Naive thymus-derived CD4-positive, alpha-beta T cell (primary cell): ENCODE measurements around the gene CLDN2. TPM values are rescaled to one million over a fixed set of nuclear protein-coding genes. Genes with fewer than 3 reads are reported as not detected.
A peak's percentile ranks its signal among the peaks of the same experiment; 100 is the strongest.

Experiments
- ATAC-seq: fragments of 150-1000 bp; cut with Tn5 transposase; 2 replicates; pipeline ENCODE4 v1.10.0; 2021; ENCODE audit warnings: mild to moderate bottlenecking, moderate library complexity
- CTCF ChIA-PET: fragments of 350-600 bp; sonication (Branson Sonifier 250); formaldehyde crosslinking; loops from one replicate; lab custom pipeline; 2021; ENCODE audit warnings: antibody characterized with exemption; lab: Charles Lee
- POLR2A ChIA-PET: fragments of 350-600 bp; sonication (Branson Sonifier 250); formaldehyde crosslinking; loops from one replicate; lab custom pipeline; 2021; ENCODE audit warnings: antibody characterized with exemption, inconsistent platforms; lab: Charles Lee
- DNase-seq, 9 donors: peaks; one replicate each; pipeline versions ENCODE4 v3.0.0 to v3.0.0-alpha.2; 2020 to 2022; ENCODE audit warnings: mixed read lengths in 1 of 9
- H3K27ac ChIP-seq: one replicate; pipeline ENCODE4 v1.7.0; 2013; ENCODE audit warnings: mild to moderate bottlenecking, low read depth, low read length, moderate library complexity
- H3K27me3 ChIP-seq, 2 donors: one replicate each; pipeline ENCODE4 v1.7.0; 2013; ENCODE audit warnings: low read length in 2 of 2, mild to moderate bottlenecking in 2 of 2, moderate library complexity in 2 of 2; ENCODE audit not compliant: control insufficient read depth in 2 of 2, insufficient read depth in 2 of 2
- H3K36me3 ChIP-seq, 3 experiments: 1 replicate in 2 of 3; 2 replicates in 1 of 3; pipeline ENCODE4 v1.7.0; 2013; ENCODE audit warnings: low read length in 3 of 3, mild to moderate bottlenecking in 3 of 3, moderate library complexity in 1 of 3; ENCODE audit not compliant: insufficient read depth in 3 of 3, control insufficient read depth in 2 of 3
- H3K4me1 ChIP-seq, 2 donors: one replicate each; pipeline ENCODE4 v1.7.0; 2013; ENCODE audit warnings: low read length in 2 of 2, mild to moderate bottlenecking in 2 of 2, moderate library complexity in 1 of 2; ENCODE audit not compliant: control insufficient read depth in 2 of 2, insufficient read depth in 2 of 2
- H3K4me3 ChIP-seq: 2 replicates; pipeline ENCODE4 v1.7.0; 2013; ENCODE audit warnings: mild to moderate bottlenecking, low read length
- H3K9me3 ChIP-seq, 3 experiments: 1 replicate in 2 of 3; 2 replicates in 1 of 3; pipeline ENCODE4 v1.7.0; 2013; ENCODE audit warnings: low read length in 3 of 3; ENCODE audit not compliant: control insufficient read depth in 2 of 3
- H3K27ac Mint-ChIP-seq, 9 donors: one replicate each; pipeline ENCODE4 v1.8.0; 2020 to 2022; ENCODE audit warnings: mixed read lengths in 9 of 9, mild to moderate bottlenecking in 8 of 9, moderate library complexity in 5 of 9, inconsistent platforms in 2 of 9
- H3K27me3 Mint-ChIP-seq, 5 donors: one replicate each; pipeline ENCODE4 v1.8.0; 2021 to 2022; ENCODE audit warnings: mixed read lengths in 5 of 5, mild to moderate bottlenecking in 1 of 5
- H3K36me3 Mint-ChIP-seq, 5 donors: one replicate each; pipeline ENCODE4 v1.8.0; 2020 to 2022; ENCODE audit warnings: mixed read lengths in 5 of 5, mild to moderate bottlenecking in 3 of 5, inconsistent platforms in 1 of 5
- H3K4me1 Mint-ChIP-seq, 7 donors: one replicate each; pipeline ENCODE4 v1.8.0; 2020 to 2022; ENCODE audit warnings: mixed read lengths in 7 of 7, mild to moderate bottlenecking in 3 of 7, inconsistent platforms in 1 of 7
- H3K4me3 Mint-ChIP-seq, 10 donors: one replicate each; pipeline ENCODE4 v1.8.0; 2020 to 2022; ENCODE audit warnings: mild to moderate bottlenecking in 10 of 10, mixed read lengths in 10 of 10, moderate library complexity in 6 of 10, inconsistent platforms in 2 of 10
- H3K9me3 Mint-ChIP-seq, 11 donors: one replicate each; pipeline ENCODE4 v1.8.0; 2020 to 2022; ENCODE audit warnings: mixed read lengths in 11 of 11, mild to moderate bottlenecking in 4 of 11, inconsistent platforms in 1 of 11, moderate library complexity in 1 of 11
- intact Hi-C, 2 donors: fragments of 100-400 bp; cut with micrococcal nuclease; formaldehyde crosslinking; loops; one replicate each; pipeline ENCODE4 v1.15.1; 2023
- polyA plus RNA-seq, 2 donors: library from polyadenylated mRNA; unstranded; fragments of 300-500 nt; fragmentation: Illumina TruSeq; gene quantifications; one replicate each; pipeline ENCODE4 v1.2.3, GENCODE V29; 2021
- total RNA-seq, 6 experiments: library from RNA in 5 of 6; stranded (reverse) in 5 of 6; gene quantifications; 1 replicate in 5 of 6; 2 replicates in 1 of 6; pipeline ENCODE4 v1.2.3 and lab custom pipeline; 2021 to 2026

CLDN2 gene
- total and polyA plus RNA-seq, 7 experiments from 2014 or later, result not detected

DNA sequence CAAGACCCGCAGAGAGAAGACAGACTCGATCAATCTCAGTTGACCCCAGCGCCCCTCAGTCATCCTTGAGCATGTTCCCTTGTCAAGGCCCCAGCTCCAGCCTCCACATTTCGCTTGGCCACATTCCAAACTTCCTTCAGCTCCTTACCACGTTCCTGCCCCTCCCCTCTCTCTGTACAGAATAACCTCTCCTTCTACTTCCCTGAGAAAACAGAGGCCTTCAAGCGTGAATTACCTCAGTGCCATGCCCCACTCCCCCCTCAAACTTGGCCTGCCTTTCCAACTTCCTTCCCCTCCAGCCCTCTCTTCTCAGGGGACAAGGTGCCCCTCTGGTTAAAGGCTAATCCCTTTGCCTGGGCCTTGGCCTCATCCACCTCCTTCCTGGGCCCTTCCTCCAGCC lies 13.8 kb upstream of the CLDN2 start:
- H3K4me1 Mint-ChIP-seq, result peaks cover 0 to 2% (median 0%) of the 10 kb centered on the region in 7 donors

DNA sequence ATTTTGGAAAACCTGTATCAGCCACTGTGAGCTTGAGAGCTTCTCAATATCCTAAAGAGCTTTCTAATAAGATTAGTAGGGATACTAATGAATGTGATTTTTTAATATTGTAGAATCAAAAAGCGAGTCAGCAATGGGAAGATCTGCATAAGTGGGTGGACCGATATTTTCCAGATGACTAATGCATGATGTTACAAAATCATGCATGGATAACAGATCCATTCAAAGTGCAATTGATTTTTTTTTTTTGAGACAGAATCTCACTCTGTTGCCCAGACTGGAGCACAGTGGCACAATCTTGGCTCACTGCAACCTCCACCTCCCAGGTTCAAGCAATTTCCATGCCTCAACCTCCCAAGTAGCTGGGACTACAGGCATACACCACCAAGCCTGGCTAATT lies 7.3 kb upstream of the CLDN2 start:
- no peaks in the 10 kb centered on the region for H3K27me3 ChIP-seq
- peaks cover 6 to 9% of the 10 kb centered on the region in 2 donors for H3K4me1 ChIP-seq
- Mint-ChIP-seq H3K4me3 (no peak overlapping the region), H3K9me3 (no peaks in the 10 kb centered on the region), H3K27me3 (peaks cover 0 to 15% (median 0%) of the 10 kb centered on the region in 5 donors), H3K27ac (no peak overlapping the region), H3K36me3 (no peaks in the 10 kb centered on the region), H3K4me1 (peaks cover 0 to 17% (median 12%) of the 10 kb centered on the region in 7 donors)
- ATAC-seq (no peak), DNase-seq (no peak)
- intact Hi-C loops, result no loop called here
- ChIA-PET CTCF (no interaction called here), POLR2A (no interaction called here)
- H3K9me3 ChIP-seq, result no peaks in the 10 kb centered on the region
- no peak overlapping the region for H3K4me3 ChIP-seq
- no peak overlapping the region for H3K27ac ChIP-seq
- H3K36me3 ChIP-seq, result no peaks in the 10 kb centered on the region

More for the DNA sequence above, 13.8 kb upstream of the CLDN2 start:
- intact Hi-C loops, result no loop called here
- no peak for DNase-seq
- H3K36me3 ChIP-seq, result no peaks in the 10 kb centered on the region
- H3K4me3 ChIP-seq, result no peak overlapping the region
- Mint-ChIP-seq H3K27me3 (peaks cover 0 to 4% (median 0%) of the 10 kb centered on the region in 5 donors), H3K36me3 (no peaks in the 10 kb centered on the region), H3K4me3 (no peak overlapping the region), H3K27ac (no peak overlapping the region), H3K9me3 (no peaks in the 10 kb centered on the region)
- H3K27ac ChIP-seq, result no peak overlapping the region
- no peaks in the 10 kb centered on the region for H3K4me1 ChIP-seq
- ATAC-seq, result no peak
- POLR2A ChIA-PET, result no interaction called here
- CTCF ChIA-PET, result interaction anchor here (0.8 kb wide), 1 partner anchor 8 kb away, joined by 4 read pairs; no protein-coding TSS in a partner anchor
- no peaks in the 10 kb centered on the region for H3K9me3 ChIP-seq
- no peaks in the 10 kb centered on the region for H3K27me3 ChIP-seq

DNA sequence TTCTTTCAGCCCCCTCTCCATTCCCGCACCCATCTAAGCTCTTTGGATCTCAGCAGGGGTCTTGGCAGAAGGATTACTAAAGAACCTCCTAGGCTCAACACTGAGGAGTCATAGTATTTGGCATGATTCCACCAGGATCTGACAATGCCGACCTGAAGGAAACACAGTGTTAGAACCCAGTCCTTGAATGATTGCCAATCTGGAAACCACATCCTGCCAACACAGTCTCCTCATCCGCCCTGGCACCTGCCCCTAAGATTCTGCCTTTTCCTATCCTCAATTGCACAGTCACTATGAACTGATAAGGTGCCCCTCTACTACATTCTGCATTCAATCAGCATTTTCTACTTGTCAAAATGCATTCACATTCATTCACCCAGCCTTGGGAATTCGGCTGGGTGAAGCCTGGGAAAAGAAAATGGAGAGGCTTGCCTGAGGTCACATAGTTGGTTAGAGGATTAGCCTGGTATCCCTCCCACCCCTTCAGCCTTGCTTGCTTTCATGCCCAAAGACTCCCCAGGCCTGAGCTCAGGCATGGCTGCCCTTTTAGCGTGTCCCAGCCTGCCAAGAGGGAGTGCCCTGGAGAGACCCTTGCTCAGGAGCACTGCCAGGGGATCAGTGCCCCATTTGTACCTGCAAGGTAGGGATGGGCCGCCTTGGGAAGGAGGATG lies 2.2 kb upstream of the CLDN2 start:
- no peaks in the 10 kb centered on the region for H3K27me3 ChIP-seq
- Mint-ChIP-seq H3K27me3 (peaks cover 0 to 15% (median 0%) of the 10 kb centered on the region in 5 donors), H3K4me1 (peaks cover 0 to 27% (median 19%) of the 10 kb centered on the region in 7 donors), H3K27ac (peak overlapping the region in 5 of 9 donors; percentile 13 to 69 (median 19)), H3K4me3 (peak overlapping the region in 9 of 10 donors; percentile 3 to 73 (median 56)), H3K36me3 (no peaks in the 10 kb centered on the region), H3K9me3 (no peaks in the 10 kb centered on the region)
- ChIA-PET POLR2A (no interaction called here), CTCF (interaction anchor here (2.0 kb wide), 1 partner anchor 19 kb away, joined by 5 read pairs; no protein-coding TSS in a partner anchor)
- no peak overlapping the region for H3K4me3 ChIP-seq
- ATAC-seq, result peak; percentile 38
- H3K9me3 ChIP-seq, result no peaks in the 10 kb centered on the region
- no peaks in the 10 kb centered on the region for H3K36me3 ChIP-seq
- intact Hi-C loops, result no loop called here
- DNase-seq, result peak in 7 of 9 donors; percentile 10 to 57 (median 42)
- H3K4me1 ChIP-seq, result peaks cover 11 to 13% of the 10 kb centered on the region in 2 donors
- H3K27ac ChIP-seq, result no peak overlapping the region

DNA sequence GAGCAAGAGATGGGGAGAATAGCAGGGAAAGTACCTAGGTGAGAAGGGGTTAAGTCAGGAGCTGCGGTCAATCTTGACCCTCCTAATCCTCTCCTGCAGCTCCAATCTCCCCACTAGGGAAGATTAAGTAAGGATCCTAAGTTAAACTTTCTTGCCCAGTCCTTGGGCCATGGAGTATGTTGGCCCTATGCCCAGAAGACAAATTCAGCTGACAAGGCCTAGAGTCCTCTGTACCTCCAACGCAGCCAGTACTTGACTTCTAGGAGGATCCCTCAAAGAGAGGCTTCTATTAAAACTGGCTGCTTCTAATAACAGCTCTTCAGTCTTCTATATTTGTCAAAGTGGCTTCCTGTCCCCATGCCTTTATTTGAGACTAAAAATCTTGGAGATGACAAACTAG lies 1.4 kb downstream of the CLDN2 start:
- intact Hi-C loops, result no loop called here
- POLR2A ChIA-PET, result no interaction called here
- no peaks in the 10 kb centered on the region for H3K27me3 ChIP-seq
- Mint-ChIP-seq H3K36me3 (no peaks in the 10 kb centered on the region), H3K4me1 (peaks cover 0 to 22% (median 19%) of the 10 kb centered on the region in 7 donors), H3K4me3 (no peak overlapping the region), H3K27ac (no peak overlapping the region), H3K27me3 (peaks cover 0 to 7% (median 0%) of the 10 kb centered on the region in 5 donors), H3K9me3 (no peaks in the 10 kb centered on the region)
- H3K9me3 ChIP-seq, result no peaks in the 10 kb centered on the region
- no peak overlapping the region for H3K4me3 ChIP-seq
- no peaks in the 10 kb centered on the region for H3K36me3 ChIP-seq
- peaks cover 11 to 13% of the 10 kb centered on the region in 2 donors for H3K4me1 ChIP-seq
- DNase-seq (no peak), ATAC-seq (no peak)
- no peak overlapping the region for H3K27ac ChIP-seq
- CTCF ChIA-PET, result no interaction called here

DNA sequence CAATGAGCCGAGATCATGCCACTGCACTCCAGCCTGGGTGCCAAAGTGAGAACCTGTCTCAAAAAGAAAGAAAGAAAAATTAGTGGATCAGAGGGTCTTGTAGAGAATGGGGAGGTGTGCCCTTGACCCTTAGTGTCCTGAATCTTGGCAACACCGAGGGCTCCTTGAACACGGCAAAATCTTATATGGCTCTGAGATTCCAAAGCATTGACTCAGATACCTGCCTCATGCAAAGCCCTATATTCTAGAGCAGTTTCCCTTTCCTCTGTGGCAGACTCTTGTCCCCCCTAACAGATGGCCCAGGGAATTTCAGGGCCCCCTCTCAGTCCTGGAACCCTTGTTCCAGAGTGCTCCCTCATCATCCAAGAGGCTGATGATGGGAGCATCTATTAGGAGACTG lies 6.8 kb downstream of the CLDN2 start:
- ChIA-PET POLR2A (no interaction called here), CTCF (no interaction called here)
- Histone ChIP-seq H3K36me3 (no peaks in the 10 kb centered on the region), H3K27ac (no peak overlapping the region), H3K4me3 (no peak overlapping the region), H3K27me3 (no peaks in the 10 kb centered on the region), H3K4me1 (no peaks in the 10 kb centered on the region), H3K9me3 (no peaks in the 10 kb centered on the region)
- intact Hi-C loops, result no loop called here
- Mint-ChIP-seq H3K36me3 (no peaks in the 10 kb centered on the region), H3K27me3 (no peaks in the 10 kb centered on the region), H3K4me1 (no peaks in the 10 kb centered on the region), H3K9me3 (no peaks in the 10 kb centered on the region), H3K4me3 (no peak overlapping the region), H3K27ac (no peak overlapping the region)
- DNase-seq (no peak), ATAC-seq (no peak)

DNA sequence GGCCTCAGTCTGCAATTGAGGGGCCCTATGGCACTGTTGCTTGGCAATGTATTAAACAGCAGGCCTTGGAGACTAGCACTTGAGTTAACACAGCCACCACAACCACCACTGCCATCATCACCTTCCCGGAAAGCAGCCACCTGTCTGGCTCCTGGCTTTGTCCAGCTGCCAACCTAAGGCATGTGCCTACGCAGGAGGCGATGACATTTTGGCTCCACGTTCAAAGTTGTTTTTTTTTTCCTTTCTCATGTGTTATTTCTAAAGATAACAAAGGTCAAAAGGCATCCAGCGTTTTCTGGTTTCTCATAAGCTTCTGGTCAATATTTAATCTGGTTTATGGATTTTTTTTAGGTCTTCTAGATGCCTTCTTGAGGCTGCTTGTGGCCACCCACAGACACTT lies 7.5 kb downstream of the CLDN2 start:
- ChIA-PET POLR2A (no interaction called here), CTCF (no interaction called here)
- Mint-ChIP-seq H3K27me3 (no peaks in the 10 kb centered on the region), H3K9me3 (no peaks in the 10 kb centered on the region), H3K4me1 (peaks cover 0 to 2% (median 0%) of the 10 kb centered on the region in 7 donors), H3K27ac (no peak overlapping the region), H3K36me3 (no peaks in the 10 kb centered on the region), H3K4me3 (no peak overlapping the region)
- ATAC-seq (no peak), DNase-seq (no peak)
- H3K27me3 ChIP-seq, result no peaks in the 10 kb centered on the region
- intact Hi-C loops, result no loop called here
- H3K9me3 ChIP-seq, result no peaks in the 10 kb centered on the region
- no peaks in the 10 kb centered on the region for H3K36me3 ChIP-seq
- no peak overlapping the region for H3K27ac ChIP-seq
- H3K4me3 ChIP-seq, result no peak overlapping the region
- H3K4me1 ChIP-seq, result no peaks in the 10 kb centered on the region

DNA sequence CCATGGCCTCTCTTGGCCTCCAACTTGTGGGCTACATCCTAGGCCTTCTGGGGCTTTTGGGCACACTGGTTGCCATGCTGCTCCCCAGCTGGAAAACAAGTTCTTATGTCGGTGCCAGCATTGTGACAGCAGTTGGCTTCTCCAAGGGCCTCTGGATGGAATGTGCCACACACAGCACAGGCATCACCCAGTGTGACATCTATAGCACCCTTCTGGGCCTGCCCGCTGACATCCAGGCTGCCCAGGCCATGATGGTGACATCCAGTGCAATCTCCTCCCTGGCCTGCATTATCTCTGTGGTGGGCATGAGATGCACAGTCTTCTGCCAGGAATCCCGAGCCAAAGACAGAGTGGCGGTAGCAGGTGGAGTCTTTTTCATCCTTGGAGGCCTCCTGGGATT lies 8.0 kb downstream of the CLDN2 start:
- H3K27me3 Mint-ChIP-seq, result no peaks in the 10 kb centered on the region
- no peaks in the 10 kb centered on the region for H3K9me3 Mint-ChIP-seq
- peaks cover 0 to 8% (median under 1%) of the 10 kb centered on the region in 7 donors for H3K4me1 Mint-ChIP-seq
- no peaks in the 10 kb centered on the region for H3K36me3 Mint-ChIP-seq
- no peak overlapping the region for H3K27ac Mint-ChIP-seq
- no peaks in the 10 kb centered on the region for H3K9me3 ChIP-seq
- H3K4me3 ChIP-seq, result no peak overlapping the region
- no peaks in the 10 kb centered on the region for H3K4me1 ChIP-seq
- no peak overlapping the region for H3K27ac ChIP-seq
- POLR2A ChIA-PET, result no interaction called here
- no peak for ATAC-seq
- H3K36me3 ChIP-seq, result no peaks in the 10 kb centered on the region
- intact Hi-C loops, result no loop called here
- no peak for DNase-seq
- no peaks in the 10 kb centered on the region for H3K27me3 ChIP-seq
- no peak overlapping the region for H3K4me3 Mint-ChIP-seq
- CTCF ChIA-PET, result no interaction called here
